HG03060 (cell line): ENCODE measurements around the gene CDH23.

Experiments used
- ATAC-seq: cut with Tn5 transposase; IDR thresholded peaks from one replicate; pipeline ENCODE4 v1.9.1; 2021; ENCODE audit warnings: low read depth, moderate number of reproducible peaks; ENCODE audit not compliant: unreplicated experiment

The CDH23 gene

GRCh38 chr10:71476228-71477011 is 79.7 kb downstream of the CDH23 start:
- ATAC-seq = no peak

GRCh38 chr10:71478173-71478572 is 81.5 kb downstream of the CDH23 start:
- no peak for ATAC-seq

DNA sequence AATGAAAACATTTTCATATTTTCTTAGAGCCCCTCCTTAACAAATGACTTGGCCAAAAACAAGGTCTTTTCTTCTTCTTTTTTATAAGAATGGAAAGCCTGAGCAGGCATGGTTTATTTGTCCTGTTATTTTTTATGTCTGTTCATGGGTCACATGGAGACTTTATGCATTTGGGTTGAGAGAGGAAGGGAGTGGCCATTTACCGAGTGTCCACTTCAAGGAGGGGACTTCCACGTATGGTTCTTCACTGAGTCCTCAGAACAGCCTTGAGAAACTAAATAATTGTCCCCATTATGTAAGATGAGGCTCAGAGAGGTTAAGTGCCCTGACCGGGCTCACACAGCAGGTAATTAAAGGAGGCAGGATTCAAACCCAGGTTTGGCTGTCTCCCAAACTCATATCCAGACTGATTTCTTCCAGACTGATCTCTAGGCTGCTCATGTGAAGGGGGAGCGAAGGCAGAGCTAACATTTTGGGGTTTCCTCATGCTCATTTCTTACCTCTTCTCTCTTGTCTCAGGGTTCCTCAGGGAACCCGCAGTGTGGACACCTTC is 82.2 kb downstream of the CDH23 start:
- no peak for ATAC-seq

- ATAC-seq = no peak
Observed at GRCh38 chr10:71479831-71480230, 83.1 kb downstream of the CDH23 start.

DNA sequence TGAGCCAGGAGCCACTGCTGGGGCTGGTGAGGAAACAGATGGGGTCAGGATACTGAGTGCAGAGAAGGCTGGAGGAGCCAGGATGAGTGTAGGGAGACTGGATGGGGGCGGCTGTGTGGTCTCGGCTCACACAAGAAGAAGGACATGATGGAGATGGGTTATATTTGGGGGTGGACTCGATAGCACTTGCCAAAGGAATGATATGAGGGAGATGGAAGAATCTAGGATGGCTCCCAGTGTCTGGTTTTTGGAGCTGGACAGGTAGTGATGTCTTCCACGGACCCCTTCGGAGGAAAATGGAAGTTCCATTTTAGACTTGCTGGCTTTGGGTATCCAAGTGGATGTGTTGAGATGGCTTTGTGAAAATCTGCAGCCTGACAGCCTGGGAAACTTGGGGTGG is 83.9 kb downstream of the CDH23 start:
- ATAC-seq = no peak

DNA sequence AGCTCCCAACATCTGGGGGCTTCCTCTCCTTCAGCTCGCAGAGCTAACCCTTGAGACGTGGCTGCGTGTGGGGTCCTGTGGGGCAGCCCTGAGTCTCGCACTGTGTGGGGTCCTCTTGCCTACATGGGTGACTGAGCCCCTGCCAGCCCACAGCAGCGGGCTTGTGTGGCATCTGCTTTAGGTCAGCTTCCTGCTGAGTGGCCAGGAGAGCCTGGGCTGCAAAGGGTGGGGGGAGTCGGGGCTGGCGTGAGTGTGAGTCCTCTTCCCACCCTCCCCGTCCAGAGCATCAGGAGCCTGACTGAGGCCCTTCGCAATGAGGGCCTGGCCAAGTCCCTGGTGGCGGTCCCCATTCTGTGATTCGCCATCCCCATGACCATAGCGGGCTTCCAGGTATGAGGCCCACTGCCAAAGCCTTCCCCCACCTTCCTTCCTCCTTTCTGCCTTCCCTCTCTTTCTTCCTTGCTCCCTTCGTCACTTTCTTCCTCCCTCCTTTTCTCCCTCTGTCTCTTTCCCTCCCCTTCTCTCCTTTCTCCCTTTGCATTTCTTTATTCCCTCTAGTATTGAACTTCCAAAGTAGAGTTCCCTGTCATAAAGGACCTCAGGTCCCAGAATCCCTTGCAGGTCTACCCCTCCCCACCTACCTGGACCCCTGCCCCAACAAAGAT is 85.2 kb downstream of the CDH23 start:
- ATAC-seq = no peak

DNA sequence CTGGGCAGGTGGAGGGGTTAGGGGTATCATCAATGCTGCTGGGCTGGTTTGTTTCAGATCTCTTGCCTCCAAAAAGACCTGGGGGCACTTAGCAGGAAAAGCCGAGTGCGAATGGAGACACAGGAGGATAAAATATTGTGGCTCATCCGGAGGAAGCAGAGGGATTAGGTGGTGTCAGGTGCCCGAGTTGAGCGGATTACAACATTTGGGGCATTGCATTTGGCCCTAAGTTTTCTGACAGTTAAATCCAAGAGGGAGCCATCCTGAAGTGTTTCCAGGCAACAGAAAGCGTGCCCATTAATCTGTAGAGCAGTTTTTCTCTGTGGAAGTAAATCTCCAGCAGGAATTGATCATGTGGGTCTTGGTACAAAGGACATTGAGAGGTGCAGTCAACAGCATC is 85.9 kb downstream of the CDH23 start:
- ATAC-seq = no peak

- ATAC-seq = no peak
Observed at GRCh38 chr10:71483135-71483534, 86.4 kb downstream of the CDH23 start.

DNA sequence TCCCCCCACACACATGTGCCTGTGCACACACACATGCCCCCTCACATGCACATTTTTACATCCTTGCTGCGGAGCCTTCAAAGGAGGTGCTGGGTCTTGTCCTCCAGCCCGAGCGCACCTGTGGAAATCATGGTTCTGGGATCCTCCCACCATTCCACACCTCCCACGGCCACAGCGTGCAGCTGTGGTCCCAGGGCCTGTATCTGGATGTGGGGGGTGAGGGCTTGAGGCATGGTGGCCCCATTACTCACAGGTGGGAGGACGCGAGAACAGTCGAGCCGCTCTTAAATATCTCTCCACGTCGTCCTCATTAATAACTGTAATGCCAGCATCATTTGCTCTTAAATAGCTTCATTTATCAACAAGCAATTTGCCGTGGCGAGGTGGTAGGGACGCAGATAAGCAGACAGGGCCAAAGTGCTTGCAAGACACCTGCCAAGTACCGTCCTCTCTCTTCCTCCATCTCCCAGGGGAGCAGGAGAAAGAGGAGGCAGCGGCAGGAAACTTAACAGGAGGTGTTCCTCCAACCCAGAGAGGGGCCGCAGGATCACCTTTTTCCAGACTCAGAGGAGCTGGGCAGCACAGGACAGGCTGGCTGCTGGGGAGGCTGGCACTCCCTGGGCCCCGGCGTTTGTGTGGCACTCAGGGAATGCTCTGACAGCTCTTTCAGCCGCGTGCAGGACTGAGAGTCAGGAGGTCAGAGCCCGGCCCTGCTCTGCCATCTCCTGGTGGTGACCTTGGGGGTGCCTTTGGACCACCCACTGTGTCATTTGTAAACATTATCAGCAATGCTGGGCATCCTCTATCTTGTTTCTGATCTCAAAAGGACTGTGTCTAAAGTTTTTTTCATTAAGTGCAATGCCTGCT is 87.4 kb downstream of the CDH23 start:
- ATAC-seq = no peak

GRCh38 chr10:71486484-71487114 is 89.9 kb downstream of the CDH23 start:
- ATAC-seq = no peak

GRCh38 chr10:71487726-71488125 is 91.0 kb downstream of the CDH23 start:
- no peak for ATAC-seq

DNA sequence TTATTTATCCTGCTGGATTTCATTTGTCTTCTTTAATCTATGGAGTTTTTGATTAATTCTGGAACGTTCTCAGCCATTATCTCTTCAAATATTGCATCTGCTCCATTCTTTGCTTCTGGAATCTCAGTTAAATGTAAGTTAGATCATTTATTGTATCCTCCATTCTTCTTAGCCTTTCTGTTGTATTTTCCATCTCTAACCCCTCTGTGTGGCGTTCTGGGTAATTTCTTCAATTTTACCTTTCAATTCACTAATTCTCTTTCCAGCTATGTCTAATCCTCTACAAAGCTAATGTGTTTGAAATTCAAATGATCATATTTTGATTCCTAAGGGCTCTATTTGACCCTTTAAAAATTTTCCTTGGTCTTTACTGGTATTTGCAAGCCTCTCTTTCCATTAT is 92.4 kb downstream of the CDH23 start:
- no peak for ATAC-seq

- no peak for ATAC-seq
Observed at GRCh38 chr10:71492872-71493271, 96.2 kb downstream of the CDH23 start.

GRCh38 chr10:71493741-71494140 is 97.0 kb downstream of the CDH23 start:
- ATAC-seq = no peak

GRCh38 chr10:71494476-71494875 is 97.8 kb downstream of the CDH23 start:
- ATAC-seq = no peak

DNA sequence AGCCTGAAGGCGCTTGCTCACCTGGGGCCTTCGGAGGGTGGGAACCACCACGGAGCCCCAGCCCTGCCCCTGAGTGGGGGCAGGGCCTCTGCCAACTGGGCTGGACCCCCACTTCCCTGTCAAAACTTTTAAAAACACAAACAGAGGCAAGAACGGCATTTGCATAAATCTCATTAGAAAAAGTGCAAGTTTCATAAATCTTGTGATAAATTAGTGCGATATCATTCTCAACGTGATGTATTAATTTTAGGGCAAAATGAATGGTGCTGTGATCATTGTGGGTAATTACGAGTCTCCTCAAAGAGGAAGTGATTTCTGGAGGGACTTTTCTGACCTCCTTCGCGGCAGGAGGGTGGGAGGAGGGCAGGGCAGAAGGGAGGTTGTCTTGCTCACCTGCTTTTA is 98.3 kb downstream of the CDH23 start:
- no peak for ATAC-seq

- no peak for ATAC-seq
Observed at GRCh38 chr10:71496927-71497762, 100.4 kb downstream of the CDH23 start.

DNA sequence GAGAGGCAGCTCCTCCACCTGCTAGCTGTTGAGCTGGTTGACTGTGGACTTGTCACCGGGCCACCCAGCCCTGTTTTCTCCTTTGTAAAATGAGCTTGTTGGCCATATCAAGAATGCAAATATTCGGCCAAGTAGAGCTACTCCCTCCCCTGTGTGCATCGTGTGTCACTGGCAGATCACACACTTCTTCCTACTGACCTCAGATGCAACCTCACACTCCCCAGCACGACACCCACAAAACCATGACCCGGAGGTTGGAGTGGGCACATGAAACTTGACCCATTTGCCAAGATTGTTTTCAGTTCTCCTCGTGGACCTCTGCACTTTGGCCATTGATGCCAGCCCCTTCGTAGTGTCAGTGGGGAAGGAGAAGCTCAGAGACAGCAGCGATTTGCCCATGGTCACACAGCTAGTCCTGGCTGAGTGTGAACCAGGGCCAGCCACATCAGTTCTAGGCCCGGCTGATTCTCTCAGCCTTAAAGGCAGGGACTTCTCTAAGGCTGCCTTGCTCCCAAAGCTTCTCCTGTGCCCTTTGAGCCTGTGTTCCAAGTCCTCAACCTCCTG is 101.1 kb downstream of the CDH23 start:
- ATAC-seq = no peak

DNA sequence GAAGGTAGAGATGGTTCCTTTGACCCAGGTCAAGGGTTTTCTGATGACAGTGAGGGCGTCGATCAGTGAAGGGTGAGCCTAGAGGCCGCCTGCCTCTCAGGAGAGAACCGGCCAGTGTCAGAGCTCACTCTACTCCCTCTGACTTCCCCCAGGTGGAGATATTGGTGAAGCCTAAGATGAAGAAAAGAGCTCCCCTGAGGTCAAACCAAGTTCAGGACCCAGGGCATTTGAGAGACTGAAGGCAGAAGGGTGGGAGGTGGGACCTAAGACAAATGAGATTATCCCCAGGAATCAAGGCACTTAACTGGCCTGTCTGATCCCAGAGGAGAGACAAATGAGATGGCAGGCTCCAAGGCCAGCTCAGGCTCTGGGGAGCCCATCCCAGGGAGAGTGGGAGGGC is 104.7 kb downstream of the CDH23 start:
- no peak for ATAC-seq
